IMR-90 (cell line): Measurements from ENCODE around the gene TMTC2. TPM values are rescaled to one million over a fixed set of nuclear protein-coding genes. Genes with fewer than 3 reads are reported as not detected.

Source experiments
- ATAC-seq: fragments of 200-7000 bp; cut with Tn5 transposase; 2 replicates; pipeline ENCODE4 v1.9.1; 2020; ENCODE audit warnings: low read depth, mild to moderate bottlenecking, moderate library complexity
- BruUV-seq: library from RNA; stranded (reverse); fragments of 400-500 nt; replicated peaks from 2 replicates; lab custom pipeline; 2021; lab: Mats Ljungman, UMichigan
- CTCF ChIA-PET: fragments of 300-600 bp; formaldehyde crosslinking; extraction: SDS; loops from one replicate; lab custom pipeline; 2021; ENCODE audit warnings: antibody characterized with exemption; lab: Yijun Ruan, JAX
- POLR2A ChIA-PET: fragments of 300-600 bp; sonication (Branson Sonifier 250); formaldehyde crosslinking; loops from one replicate; lab custom pipeline; 2022; ENCODE audit warnings: antibody characterized with exemption; ENCODE audit not compliant: unreplicated experiment; lab: Charles Lee
- DNase-seq: peaks from one replicate; pipeline ENCODE4 v3.0.0; 2013
- H2AFZ ChIP-seq: replicated peaks from 2 replicates; pipeline ENCODE3; 2013; ENCODE audit warnings: low read length, mild to moderate bottlenecking; ENCODE audit not compliant: poor library complexity
- H2AK5ac ChIP-seq: 2 replicates; pipeline ENCODE4 v1.6.1; 2013; ENCODE audit warnings: low read depth, low read length, inconsistent platforms
- H2AK9ac ChIP-seq: replicated peaks from 2 replicates; pipeline ENCODE3; 2013; ENCODE audit warnings: mild to moderate bottlenecking, low read depth, low read length, moderate library complexity; ENCODE audit not compliant: poor library complexity
- H2BK120ac ChIP-seq: 2 replicates; pipeline ENCODE4 v1.6.1; 2013; ENCODE audit warnings: low read depth, low read length, inconsistent platforms
- H2BK15ac ChIP-seq: 3 replicates; pipeline ENCODE4 v1.6.1; 2013; ENCODE audit warnings: low read depth, low read length, inconsistent platforms
- H2BK20ac ChIP-seq: 2 replicates; pipeline ENCODE4 v1.6.1; 2013; ENCODE audit warnings: low read depth, mild to moderate bottlenecking, inconsistent platforms, low read length, moderate library complexity
- H2BK5ac ChIP-seq: 2 replicates; pipeline ENCODE4 v1.6.1; 2013; ENCODE audit warnings: mild to moderate bottlenecking, low read depth, low read length, inconsistent platforms; ENCODE audit not compliant: poor library complexity, severe bottlenecking
- H3K14ac ChIP-seq: replicated peaks from 2 replicates; pipeline ENCODE4 v1.6.1; 2013; ENCODE audit warnings: low read depth, low read length, inconsistent platforms
- H3K18ac ChIP-seq: 2 replicates; pipeline ENCODE4 v1.6.1; 2013; ENCODE audit warnings: low read depth, low read length, control low read depth
- H3K23ac ChIP-seq: 2 replicates; pipeline ENCODE4 v1.6.1; 2013; ENCODE audit warnings: low read depth, low read length, inconsistent platforms
- H3K27ac ChIP-seq: 2 replicates; pipeline ENCODE4 v1.5.1; 2013; ENCODE audit warnings: mild to moderate bottlenecking, control low read depth, low read length; ENCODE audit not compliant: insufficient read depth
- H3K27me3 ChIP-seq: 2 replicates; pipeline ENCODE4 v1.6.1; 2013; ENCODE audit warnings: low read length; ENCODE audit not compliant: control insufficient read depth, insufficient read depth
- H3K36me3 ChIP-seq: 2 replicates; pipeline ENCODE4 v1.6.1; 2013; ENCODE audit warnings: low read length, mixed read lengths; ENCODE audit not compliant: control insufficient read depth, insufficient read depth
- H3K4ac ChIP-seq: 2 replicates; pipeline ENCODE4 v1.6.1; 2013; ENCODE audit warnings: low read depth, low read length, inconsistent platforms
- H3K4me1 ChIP-seq: 2 replicates; pipeline ENCODE4 v1.6.1; 2013; ENCODE audit warnings: low read length, mixed read lengths; ENCODE audit not compliant: control insufficient read depth, insufficient read depth
- H3K4me2 ChIP-seq: 2 replicates; pipeline ENCODE4 v1.6.1; 2013; ENCODE audit warnings: low read depth, mild to moderate bottlenecking, control low read depth, low read length, moderate library complexity
- H3K4me3 ChIP-seq: 2 replicates; pipeline ENCODE4 v1.5.1; 2013; ENCODE audit warnings: low read depth, mild to moderate bottlenecking, control low read depth, low read length, moderate library complexity; ENCODE audit not compliant: insufficient read depth
- H3K56ac ChIP-seq: 2 replicates; pipeline ENCODE4 v1.6.1; 2013; ENCODE audit warnings: low read length, inconsistent platforms; ENCODE audit not compliant: insufficient read depth; ENCODE audit errors: extremely low read depth
- H3K79me1 ChIP-seq, 2 experiments: 2 replicates each; pipeline ENCODE4 v1.6.1; 2013; ENCODE audit warnings: low read length in 2 of 2, inconsistent platforms in 1 of 2, low read depth in 1 of 2
- H3K9ac ChIP-seq: 2 replicates; pipeline ENCODE4 v1.6.1; 2013; ENCODE audit warnings: low read depth, low read length, control low read depth
- H3K9me1 ChIP-seq: 2 replicates; pipeline ENCODE4 v1.6.1; 2013; ENCODE audit warnings: low read length, inconsistent platforms; ENCODE audit not compliant: insufficient read depth
- H3K9me3 ChIP-seq: 2 replicates; pipeline ENCODE4 v1.6.1; 2013; ENCODE audit warnings: low read length; ENCODE audit not compliant: control insufficient read depth, insufficient read depth
- H4K20me1 ChIP-seq: 2 replicates; pipeline ENCODE4 v1.6.1; 2013; ENCODE audit warnings: low read length, inconsistent platforms; ENCODE audit not compliant: insufficient read depth
- H4K5ac ChIP-seq: 2 replicates; pipeline ENCODE4 v1.6.1; 2013; ENCODE audit warnings: mild to moderate bottlenecking, low read depth, low read length, control low read depth
- H4K8ac ChIP-seq, 2 experiments: 2 replicates each; pipeline ENCODE4 v1.6.1; 2013; ENCODE audit warnings: low read depth in 2 of 2, low read length in 2 of 2, control low read depth in 1 of 2, inconsistent platforms in 1 of 2
- H4K91ac ChIP-seq: 2 replicates; pipeline ENCODE4 v1.6.1; 2013; ENCODE audit warnings: low read depth, low read length, inconsistent platforms; ENCODE audit not compliant: insufficient read depth
- CHD1 ChIP-seq: IDR thresholded peaks from 2 replicates; pipeline ENCODE4 v1.6.1; 2012; ENCODE audit warnings: low read depth, low read length, improper control_type of control experiment
- MAZ ChIP-seq: IDR thresholded peaks from 2 replicates; pipeline ENCODE4 v1.6.1; 2012; ENCODE audit warnings: low read depth, mild to moderate bottlenecking, low read length, improper control_type of control experiment, moderate library complexity, borderline replicate concordance
- NFE2L2 ChIP-seq: fragments of 150-350 bp; IDR thresholded peaks from 2 replicates; pipeline ENCODE4 v1.6.1; 2016; ENCODE audit warnings: low read depth, mild to moderate bottlenecking, low read length
- POLR2A ChIP-seq: IDR thresholded peaks from 2 replicates; pipeline ENCODE4 v1.6.1; 2012; ENCODE audit warnings: mild to moderate bottlenecking, low read depth, low read length
- RAD21 ChIP-seq: IDR thresholded peaks from 2 replicates; pipeline ENCODE4 v1.6.1; 2012; ENCODE audit warnings: low read length, improper control_type of control experiment
- RFX5 ChIP-seq: IDR thresholded peaks from 2 replicates; pipeline ENCODE4 v1.8.0; 2012; ENCODE audit warnings: low read depth, mild to moderate bottlenecking, low read length, moderate library complexity
- WGBS, 2 experiments: methylation state at CpG; one replicate each; pipeline versions ENCODE4 v1.1.5 to v1.1.7; 2013; ENCODE audit warnings: missing lambda C conversion rate in 2 of 2; ENCODE audit not compliant: insufficient read length in 1 of 2; ENCODE audit errors: extremely low coverage in 2 of 2; 5-methylcytosine and 5-hydroxymethylcytosine counted together
- dilution Hi-C: fragments of 300-500 bp; cut with HindIII; formaldehyde crosslinking; loops from one replicate; pipeline ENCODE4 v1.14.3; 2018; ENCODE audit warnings: low sequenced_read_pairs; ENCODE audit not compliant: unreplicated experiment
- in situ Hi-C: fragments of 300-500 bp; cut with MboI; formaldehyde crosslinking; loops from 3 replicates; pipeline ENCODE4 v1.14.3; 2019; ENCODE audit warnings: low sequenced_read_pairs, inconsistent platforms, mixed read lengths
- intact Hi-C: fragments of 100-400 bp; cut with micrococcal nuclease; formaldehyde crosslinking; loops from 2 replicates; pipeline ENCODE4 v1.10.0; 2022
- polyA plus RNA-seq, 3 experiments: library from polyadenylated mRNA; depleted of rRNA; stranded (reverse); fragments of >200 nt; gene quantifications; 2 replicates each; pipeline ENCODE4 v1.2.3, GENCODE V29; 2012; ENCODE audit warnings: low replicate concordance in 1 of 3
- total RNA-seq: library from RNA; depleted of rRNA; stranded (reverse); fragments of >200 nt; gene quantifications from 2 replicates; pipeline ENCODE4 v1.2.3, GENCODE V29; 2012

TMTC2 gene
- total and polyA plus RNA-seq, 2 of the 4 experiments (the other 2 are of a cell fraction) = 0.56 to 1.4 TPM

- Histone ChIP-seq H4K91ac (no peak overlapping the region), H2BK5ac (no peak overlapping the region), H3K36me3 (no peaks in the 10 kb centered on the region), H3K14ac (no peak overlapping the region), H3K27ac (no peak overlapping the region), H2BK15ac (no peak overlapping the region), H2AFZ (no peak overlapping the region), H2BK20ac (no peak overlapping the region), H3K9me1 (no peaks in the 10 kb centered on the region), H3K27me3 (no peaks in the 10 kb centered on the region), H4K5ac (no peak overlapping the region), H3K23ac (no peak overlapping the region), H4K20me1 (no peaks in the 10 kb centered on the region), H2BK120ac (no peak overlapping the region), H2AK5ac (no peak overlapping the region), H3K79me1 (no peaks in the 10 kb centered on the region), H3K56ac (no peak overlapping the region), H3K4ac (no peak overlapping the region), H3K4me3 (no peak overlapping the region), H3K18ac (no peak overlapping the region), H3K4me2 (no peak overlapping the region), H3K9me3 (no peaks in the 10 kb centered on the region), H4K8ac (no peak overlapping the region), H3K9ac (no peak overlapping the region), H3K4me1 (no peaks in the 10 kb centered on the region), H2AK9ac (no peak overlapping the region)
- ATAC-seq (no peak), DNase-seq (no peak)
- dilution Hi-C loops (no loop called here), in situ Hi-C loops (no loop called here), intact Hi-C loops (no loop called here)
- WGBS, 2 experiments = no CpG with 5 or more reads among the region's 1 CpG
- POLR2A ChIA-PET = no interaction called here
- TF ChIP-seq POLR2A (no peak), RAD21 (no peak), RFX5 (no peak), CHD1 (no peak), MAZ (no peak), NFE2L2 (no peak)
- no TSS peak for BruUV-seq
- CTCF ChIA-PET = no interaction called here
Measured at GRCh38 chr12:83092129-83092528, 405.4 kb downstream of the TMTC2 start.
